Lung (tissue), 12 donors: ENCODE measurements around the gene ZNF319. TPM values are rescaled to one million over a fixed set of nuclear protein-coding genes. Genes with fewer than 3 reads are reported as not detected.

Source experiments
- ATAC-seq: fragments of 200-7000 bp; cut with Tn5 transposase; one replicate; pipeline ENCODE4 v1.9.1; 2020; ENCODE audit warnings: moderate number of reproducible peaks; ENCODE audit not compliant: insufficient read depth, low FRiP score
- DNase-seq, 3 donors: peaks; one replicate each; pipeline ENCODE4 v3.0.0-alpha.2; 2013 to 2017
- H3K27ac ChIP-seq, 2 donors: one replicate each; pipeline ENCODE4 v1.5.1; 2013; ENCODE audit warnings: mild to moderate bottlenecking in 2 of 2, moderate library complexity in 2 of 2, control low read depth in 1 of 2, inconsistent platforms in 1 of 2, low read depth in 1 of 2, low read length in 1 of 2
- H3K27me3 ChIP-seq, 3 donors: one replicate each; pipeline ENCODE4 v1.5.1; 2013; ENCODE audit warnings: low read length in 2 of 3; ENCODE audit not compliant: control insufficient read depth in 3 of 3, insufficient read depth in 3 of 3
- H3K36me3 ChIP-seq, 4 donors: one replicate each; pipeline ENCODE4 v1.5.1; 2013; ENCODE audit warnings: low read length in 4 of 4, mild to moderate bottlenecking in 1 of 4, moderate library complexity in 1 of 4; ENCODE audit not compliant: control insufficient read depth in 4 of 4, insufficient read depth in 4 of 4
- H3K4me1 ChIP-seq, 5 donors: one replicate each; pipeline ENCODE4 v1.5.1; 2013; ENCODE audit warnings: low read length in 5 of 5, mild to moderate bottlenecking in 2 of 5, moderate library complexity in 1 of 5; ENCODE audit not compliant: control insufficient read depth in 5 of 5, insufficient read depth in 5 of 5
- H3K4me3 ChIP-seq: one replicate; pipeline ENCODE4 v1.5.1; 2013; ENCODE audit warnings: mild to moderate bottlenecking, control low read depth, moderate library complexity
- H3K9ac ChIP-seq, 2 donors: one replicate each; pipeline ENCODE4 v1.5.1; 2013; ENCODE audit warnings: low read length in 2 of 2, control low read depth in 1 of 2; ENCODE audit not compliant: insufficient read depth in 1 of 2
- H3K9me3 ChIP-seq, 4 donors: one replicate each; pipeline ENCODE4 v1.5.1; 2013; ENCODE audit warnings: low read length in 3 of 4, mild to moderate bottlenecking in 1 of 4, moderate library complexity in 1 of 4; ENCODE audit not compliant: control insufficient read depth in 4 of 4, insufficient read depth in 3 of 4
- CTCF ChIP-seq: IDR thresholded peaks from 2 replicates; pipeline ENCODE4 v1.5.1; 2012; ENCODE audit warnings: mild to moderate bottlenecking; ENCODE audit errors: control extremely low read depth, extremely low read depth
- WGBS, 2 donors: extraction: QIAGEN DNeasy Blood & Tissue Kit; methylation state at CpG; one replicate each; pipeline ENCODE4 v1.1.7; 2013; 5-methylcytosine and 5-hydroxymethylcytosine counted together
- polyA plus RNA-seq, 2 donors: library from polyadenylated mRNA; stranded (reverse); fragments of 200-250 nt; gene quantifications; one replicate each; pipeline ENCODE4 v1.2.1, GENCODE V29; 2013
- total RNA-seq, 2 donors: library from RNA; depleted of rRNA in 1 of 2; stranded (reverse); fragments of >200 nt in 1 of 2; gene quantifications; one replicate each; pipeline ENCODE4 v1.2.1, GENCODE V29; 2014 to 2021
- donor health status: control.
- donor health status: control.
- donor health status: Bipolar disorder and iron deficiency.
- donor health status: healthy.
- donor health status: DM: yes; HTN: yes; CAD: no.

The ZNF319 gene
- total and polyA plus RNA-seq, 4 donors: 6.0 to 15.3 (median 9.6) TPM

- no peak for ATAC-seq
- 93 to 94% methylated on average over 61 to 62 of the region's 62 CpGs for WGBS, 2 donors
- Histone ChIP-seq H3K9ac (no peak overlapping the region), H3K9me3 (no peaks in the 10 kb centered on the region), H3K27me3 (no peaks in the 10 kb centered on the region), H3K4me1 (peaks cover 0 to 36% (median 10%) of the 10 kb centered on the region in 5 donors), H3K4me3 (no peak overlapping the region), H3K27ac (no peak overlapping the region), H3K36me3 (peaks cover 2 to 33% (median 18%) of the 10 kb centered on the region in 4 donors)
- DNase-seq: no peak
- no peak for TF ChIP-seq CTCF
Measured at GRCh38 chr16:57996406-57997175, 3.9 kb downstream of the ZNF319 start.

GRCh38 chr16:57995721-57996405 is 4.6 kb downstream of the ZNF319 start:
- 87% methylated on average over 18 of the region's 18 CpGs for WGBS, 2 donors
- H3K4me3 ChIP-seq: no peak overlapping the region
- TF ChIP-seq CTCF: no peak
- H3K4me1 ChIP-seq: peaks cover 0 to 36% (median 10%) of the 10 kb centered on the region in 5 donors
- ATAC-seq (no peak), DNase-seq (no peak)
- H3K27me3 ChIP-seq: no peaks in the 10 kb centered on the region
- peaks cover 2 to 33% (median 18%) of the 10 kb centered on the region in 4 donors for H3K36me3 ChIP-seq
- H3K9ac ChIP-seq: no peak overlapping the region
- H3K27ac ChIP-seq: peak overlapping the region in 1 of 2 donors; percentile 15
- no peaks in the 10 kb centered on the region for H3K9me3 ChIP-seq

GRCh38 chr16:57994778-57995177 is 5.7 kb downstream of the ZNF319 start:
- Histone ChIP-seq H3K36me3 (peaks cover 2 to 33% (median 18%) of the 10 kb centered on the region in 4 donors), H3K9ac (no peak overlapping the region), H3K27me3 (no peaks in the 10 kb centered on the region), H3K9me3 (no peaks in the 10 kb centered on the region), H3K4me1 (peaks cover 0 to 36% (median 10%) of the 10 kb centered on the region in 5 donors), H3K4me3 (no peak overlapping the region), H3K27ac (peak overlapping the region in 1 of 2 donors; percentile 30)
- DNase-seq (peak; percentile 29 to 42 (median 39)), ATAC-seq (no peak)
- TF ChIP-seq CTCF: no peak
- WGBS, 2 donors: 9 to 18% methylated on average over 4 of the region's 4 CpGs
